HG02623 (cell line): ENCODE measurements around the gene PPP2R5E.

Experiments
- ATAC-seq: cut with Tn5 transposase; IDR thresholded peaks from one replicate; pipeline ENCODE4 v1.9.1; 2021; ENCODE audit warnings: moderate library complexity; ENCODE audit not compliant: unreplicated experiment

PPP2R5E gene

GRCh38 chr14:63474111-63474510, 69.1 kb downstream of the PPP2R5E start:
- no peak for ATAC-seq

GRCh38 chr14:63472986-63473788, 70.0 kb downstream of the PPP2R5E start:
- no peak for ATAC-seq

- ATAC-seq, result peak; percentile 91
These were observed 72.0 kb downstream of the PPP2R5E start for GRCh38 chr14:63470962-63471793.

- no peak for ATAC-seq
These were observed 74.9 kb downstream of the PPP2R5E start for GRCh38 chr14:63468294-63468693.

- ATAC-seq, result no peak
These were observed 75.6 kb downstream of the PPP2R5E start for GRCh38 chr14:63467440-63468072.

GRCh38 chr14:63465347-63465746, 77.8 kb downstream of the PPP2R5E start:
- no peak for ATAC-seq

GRCh38 chr14:63460680-63461369, 82.4 kb downstream of the PPP2R5E start:
- no peak for ATAC-seq

- ATAC-seq, result no peak
These were observed 83.4 kb downstream of the PPP2R5E start for GRCh38 chr14:63459738-63460137.

GRCh38 chr14:63457498-63457897, 85.7 kb downstream of the PPP2R5E start:
- no peak for ATAC-seq

GRCh38 chr14:63454863-63455622, 88.1 kb downstream of the PPP2R5E start:
- ATAC-seq, result no peak

GRCh38 chr14:63454436-63454835, 88.7 kb downstream of the PPP2R5E start:
- ATAC-seq, result no peak

GRCh38 chr14:63453443-63453936, 89.7 kb downstream of the PPP2R5E start:
- ATAC-seq, result no peak

GRCh38 chr14:63452796-63453195, 90.4 kb downstream of the PPP2R5E start:
- ATAC-seq, result no peak

GRCh38 chr14:63448841-63449240, 94.3 kb downstream of the PPP2R5E start:
- no peak for ATAC-seq

GRCh38 chr14:63444588-63444987, 98.6 kb downstream of the PPP2R5E start:
- no peak for ATAC-seq

- ATAC-seq, result no peak
These were observed 99.2 kb downstream of the PPP2R5E start for GRCh38 chr14:63443988-63444387.

GRCh38 chr14:63443361-63443760, 99.8 kb downstream of the PPP2R5E start:
- ATAC-seq, result no peak

- no peak for ATAC-seq
These were observed 105.0 kb downstream of the PPP2R5E start for GRCh38 chr14:63438065-63438757.

- no peak for ATAC-seq
These were observed 106.7 kb downstream of the PPP2R5E start for GRCh38 chr14:63436286-63437098.
